Activated gamma-delta T cell treated with Interleukin-2 at 50 U/mL for 16 hours (primary cell): ENCODE results near the gene CHN2.

ENCODE experiments used
- DNase-seq: peaks from one replicate; pipeline ENCODE4 v3.0.0-alpha.2; 2020

Gene CHN2

GRCh38 chr7:29229066-29229465 lies 34.5 kb downstream of the CHN2 start:
- DNase-seq = no peak

GRCh38 chr7:29229946-29230345 lies 35.4 kb downstream of the CHN2 start:
- DNase-seq = no peak

- no peak for DNase-seq
Measured at GRCh38 chr7:29230871-29231345, 36.3 kb downstream of the CHN2 start.

- no peak for DNase-seq
Measured at GRCh38 chr7:29231671-29232232, 37.2 kb downstream of the CHN2 start.

GRCh38 chr7:29234438-29234837 lies 39.9 kb downstream of the CHN2 start:
- no peak for DNase-seq

GRCh38 chr7:29236071-29236580 lies 41.6 kb downstream of the CHN2 start:
- DNase-seq = no peak

- DNase-seq = no peak
Measured at GRCh38 chr7:29236649-29237048, 42.1 kb downstream of the CHN2 start.

- no peak for DNase-seq
Measured at GRCh38 chr7:29237489-29237888, 42.9 kb downstream of the CHN2 start.

- no peak for DNase-seq
Measured at GRCh38 chr7:29239638-29240037, 45.1 kb downstream of the CHN2 start.

- DNase-seq = no peak
Measured at GRCh38 chr7:29242265-29242664, 47.7 kb downstream of the CHN2 start.

- DNase-seq = no peak
Measured at GRCh38 chr7:29243910-29244655, 49.5 kb downstream of the CHN2 start.

GRCh38 chr7:29247224-29247962 lies 52.8 kb downstream of the CHN2 start:
- DNase-seq = no peak

GRCh38 chr7:29247963-29248236 lies 53.3 kb downstream of the CHN2 start:
- DNase-seq = no peak

- DNase-seq = no peak
Measured at GRCh38 chr7:29248713-29249382, 54.3 kb downstream of the CHN2 start.

- DNase-seq = no peak
Measured at GRCh38 chr7:29249383-29249750, 54.8 kb downstream of the CHN2 start.

- DNase-seq = no peak
Measured at GRCh38 chr7:29249860-29250259, 55.3 kb downstream of the CHN2 start.

- DNase-seq = no peak
Measured at GRCh38 chr7:29253225-29253624, 58.6 kb downstream of the CHN2 start.

- DNase-seq = no peak
Measured at GRCh38 chr7:29254591-29254990, 60.0 kb downstream of the CHN2 start.

GRCh38 chr7:29255199-29255878 lies 60.8 kb downstream of the CHN2 start:
- DNase-seq = no peak

GRCh38 chr7:29255906-29256692 lies 61.5 kb downstream of the CHN2 start:
- no peak for DNase-seq

- no peak for DNase-seq
Measured at GRCh38 chr7:29256693-29257002, 62.1 kb downstream of the CHN2 start.

GRCh38 chr7:29258951-29259350 lies 64.4 kb downstream of the CHN2 start:
- DNase-seq = no peak
